ENCODE data around the gene GRIA2.

The GRIA2 gene

GRCh38 chr4:157405070-157405469, 184.5 kb downstream of the GRIA2 start:
- DNase-seq = no peak

Data from COR-L47 (cell line).